Fibroblast of lung (primary cell): ENCODE measurements around the gene HMGXB4. TPM values are rescaled to one million over a fixed set of nuclear protein-coding genes. Genes with fewer than 3 reads are reported as not detected.

Experiments used
- DNase-seq, 2 donors: peaks; one replicate each; pipeline versions ENCODE4 v3.0.0 to v3.0.0-alpha.2; 2010; ENCODE audit warnings: low read depth in 2 of 2
- H2AFZ ChIP-seq: 2 replicates; pipeline ENCODE4 v1.5.1; 2012; ENCODE audit warnings: low read length, control low read depth, inconsistent platforms
- H3K27ac ChIP-seq: 2 replicates; pipeline ENCODE4 v1.5.1; 2011; ENCODE audit warnings: low read length, control low read depth; ENCODE audit not compliant: insufficient read depth
- H3K27me3 ChIP-seq: 2 replicates; pipeline ENCODE4 v1.5.1; 2011; ENCODE audit warnings: mild to moderate bottlenecking, low read length; ENCODE audit not compliant: control insufficient read depth, insufficient read depth
- H3K36me3 ChIP-seq: 2 replicates; pipeline ENCODE4 v1.5.1; 2011; ENCODE audit warnings: low read length; ENCODE audit not compliant: control insufficient read depth, insufficient read depth
- H3K4me1 ChIP-seq: 2 replicates; pipeline ENCODE4 v1.5.1; 2011; ENCODE audit warnings: low read length; ENCODE audit not compliant: control insufficient read depth, insufficient read depth; ENCODE audit errors: extremely low read depth
- H3K4me2 ChIP-seq: 2 replicates; pipeline ENCODE4 v1.5.1; 2011; ENCODE audit warnings: low read length, control low read depth; ENCODE audit not compliant: insufficient read depth; ENCODE audit errors: extremely low read depth
- H3K4me3 ChIP-seq, 4 experiments: fragments of 200-600 bp in 1 of 4; sonication (generic) in 1 of 4; replicated peaks in 1 of 4; 2 replicates each; pipeline ENCODE4 v1.5.1; 2011 to 2016; ENCODE audit warnings: low read length in 4 of 4, low read depth in 3 of 4, mild to moderate bottlenecking in 3 of 4, control low read depth in 2 of 4, inconsistent platforms in 1 of 4, mixed read lengths in 1 of 4; ENCODE audit not compliant: insufficient read depth in 1 of 4; ENCODE audit errors: control extremely low read depth in 1 of 4
- H3K79me2 ChIP-seq: 2 replicates; pipeline ENCODE4 v1.5.1; 2012; ENCODE audit warnings: mild to moderate bottlenecking, low read length, inconsistent platforms; ENCODE audit not compliant: control insufficient read depth, insufficient read depth
- H3K9ac ChIP-seq: 2 replicates; pipeline ENCODE4 v1.5.1; 2011; ENCODE audit warnings: mild to moderate bottlenecking, low read length, control low read depth; ENCODE audit not compliant: insufficient read depth
- H3K9me3 ChIP-seq: 2 replicates; pipeline ENCODE4 v1.5.1; 2012; ENCODE audit warnings: low read depth, low read length; ENCODE audit not compliant: control insufficient read depth, insufficient read depth
- H4K20me1 ChIP-seq: 2 replicates; pipeline ENCODE4 v1.5.1; 2011; ENCODE audit warnings: low read length; ENCODE audit not compliant: control insufficient read depth, insufficient read depth; ENCODE audit errors: extremely low read depth
- EZH2 ChIP-seq: IDR thresholded peaks from 2 replicates; pipeline ENCODE4 v1.5.1; 2012; ENCODE audit warnings: low read length, control low read depth, mild to moderate bottlenecking; ENCODE audit errors: missing control alignments
- polyA plus RNA-seq, 2 donors: library from polyadenylated mRNA; depleted of rRNA in 1 of 2; stranded (reverse) in 1 of 2; unstranded in 1 of 2; fragments of >200 nt; gene quantifications; 2 replicates each; pipeline ENCODE4 v1.2.1, GENCODE V29; 2011 to 2012; ENCODE audit warnings: missing spikeins in 1 of 2
- total RNA-seq: library from RNA; depleted of rRNA; stranded (reverse); fragments of >200 nt; gene quantifications from 2 replicates; pipeline ENCODE4 v1.2.1, GENCODE V29; 2014
- TF ChIP-seq, protein P1 (sequence below), 2 donors: IDR thresholded peaks in 1 of 2; conservative IDR thresholded peaks in 1 of 2; 1 replicate in 1 of 2; 2 replicates in 1 of 2; pipeline ENCODE4 v1.5.1; 2011 to 2012; ENCODE audit warnings: low read length in 2 of 2, control low read depth in 1 of 2, inconsistent platforms in 1 of 2, low read depth in 1 of 2, mild to moderate bottlenecking in 1 of 2

Gene HMGXB4
- total and polyA plus RNA-seq, 2 donors (not counting 1 experiment from before 2014, with no cell fraction given): 17.3 to 31.2 TPM

DNA sequence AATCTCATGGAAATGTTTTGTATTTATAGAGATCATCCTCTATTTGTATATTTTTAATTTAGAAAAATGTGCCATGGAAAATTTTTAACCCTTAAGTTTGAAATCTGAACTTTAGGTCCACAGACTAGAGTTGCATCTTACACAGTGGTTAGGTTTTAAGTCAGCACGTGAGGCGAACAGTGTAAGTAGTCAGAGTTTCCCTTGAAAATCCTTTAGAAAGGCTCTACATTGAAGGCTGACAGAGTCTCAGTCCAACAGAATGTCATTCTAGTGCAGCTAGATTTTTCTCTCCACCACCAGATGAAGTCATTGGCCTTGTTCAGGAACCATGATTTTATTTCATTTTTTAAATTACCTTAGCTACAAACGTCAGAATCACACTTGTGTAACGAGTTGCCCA, 18.7 kb downstream of the HMGXB4 start:
- Histone ChIP-seq H2AFZ (no peak overlapping the region), H3K4me1 (no peaks in the 10 kb centered on the region), H4K20me1 (no peaks in the 10 kb centered on the region), H3K36me3 (no peaks in the 10 kb centered on the region), H3K27me3 (no peaks in the 10 kb centered on the region), H3K4me3 (no peak overlapping the region), H3K9me3 (no peaks in the 10 kb centered on the region), H3K4me2 (no peak overlapping the region), H3K27ac (no peak overlapping the region), H3K9ac (no peak overlapping the region), H3K79me2 (peaks cover 12% of the 10 kb centered on the region)
- TF ChIP-seq EZH2: no peak
- no peak for DNase-seq

GRCh38 chr22:35288116-35288515, 30.8 kb downstream of the HMGXB4 start:
- no peaks in the 10 kb centered on the region for H3K27me3 ChIP-seq
- H3K36me3 ChIP-seq: peaks cover 9% of the 10 kb centered on the region
- no peaks in the 10 kb centered on the region for H4K20me1 ChIP-seq
- H3K27ac ChIP-seq: no peak overlapping the region
- no peak for DNase-seq
- no peak overlapping the region for H3K4me2 ChIP-seq
- TF ChIP-seq EZH2: no peak
- TF ChIP-seq, protein P1, sequence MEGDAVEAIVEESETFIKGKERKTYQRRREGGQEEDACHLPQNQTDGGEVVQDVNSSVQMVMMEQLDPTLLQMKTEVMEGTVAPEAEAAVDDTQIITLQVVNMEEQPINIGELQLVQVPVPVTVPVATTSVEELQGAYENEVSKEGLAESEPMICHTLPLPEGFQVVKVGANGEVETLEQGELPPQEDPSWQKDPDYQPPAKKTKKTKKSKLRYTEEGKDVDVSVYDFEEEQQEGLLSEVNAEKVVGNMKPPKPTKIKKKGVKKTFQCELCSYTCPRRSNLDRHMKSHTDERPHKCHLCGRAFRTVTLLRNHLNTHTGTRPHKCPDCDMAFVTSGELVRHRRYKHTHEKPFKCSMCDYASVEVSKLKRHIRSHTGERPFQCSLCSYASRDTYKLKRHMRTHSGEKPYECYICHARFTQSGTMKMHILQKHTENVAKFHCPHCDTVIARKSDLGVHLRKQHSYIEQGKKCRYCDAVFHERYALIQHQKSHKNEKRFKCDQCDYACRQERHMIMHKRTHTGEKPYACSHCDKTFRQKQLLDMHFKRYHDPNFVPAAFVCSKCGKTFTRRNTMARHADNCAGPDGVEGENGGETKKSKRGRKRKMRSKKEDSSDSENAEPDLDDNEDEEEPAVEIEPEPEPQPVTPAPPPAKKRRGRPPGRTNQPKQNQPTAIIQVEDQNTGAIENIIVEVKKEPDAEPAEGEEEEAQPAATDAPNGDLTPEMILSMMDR (conservative IDR thresholded peaks at IDR 0.05 in 1 of 2, IDR thresholded peaks at IDR 0.05 in 1 of 2; ENCODE audit: low read depth in 1 of 2, low read length in 2 of 2): no peak
- no peaks in the 10 kb centered on the region for H3K79me2 ChIP-seq
- H3K9ac ChIP-seq: no peak overlapping the region
- no peaks in the 10 kb centered on the region for H3K4me1 ChIP-seq
- H3K4me3 ChIP-seq: no peak overlapping the region
- H2AFZ ChIP-seq: no peak overlapping the region
- H3K9me3 ChIP-seq: no peaks in the 10 kb centered on the region

DNA sequence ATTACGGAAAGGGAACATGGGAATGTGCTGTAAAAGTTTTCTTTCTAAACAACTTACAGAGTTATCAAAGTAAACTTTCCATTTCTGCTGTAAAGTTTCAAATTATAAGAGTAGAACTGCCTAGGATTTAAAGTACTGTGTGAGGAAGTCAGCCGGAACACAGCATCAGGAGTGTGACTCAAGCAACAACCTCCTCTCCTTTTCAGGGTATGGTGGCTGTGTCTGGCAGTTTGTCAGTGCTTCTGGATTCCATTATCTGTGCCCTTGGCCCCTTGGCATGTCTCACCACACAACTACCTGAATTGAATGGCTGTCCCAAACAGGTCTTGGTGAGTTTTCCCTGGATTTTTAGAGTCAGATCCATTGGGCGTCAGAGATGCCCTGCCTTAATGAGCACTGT, 35.5 kb downstream of the HMGXB4 start:
- H3K4me2 ChIP-seq: no peak overlapping the region
- no peak overlapping the region for H2AFZ ChIP-seq
- no peak overlapping the region for H3K9ac ChIP-seq
- no peak for TF ChIP-seq EZH2
- TF ChIP-seq, protein P1 (conservative IDR thresholded peaks at IDR 0.05 in 1 of 2, IDR thresholded peaks at IDR 0.05 in 1 of 2; ENCODE audit: low read depth in 1 of 2, low read length in 2 of 2): no peak
- peaks cover 8% of the 10 kb centered on the region for H3K36me3 ChIP-seq
- H3K9me3 ChIP-seq: no peaks in the 10 kb centered on the region
- no peak for DNase-seq
- H4K20me1 ChIP-seq: no peaks in the 10 kb centered on the region
- H3K4me1 ChIP-seq: no peaks in the 10 kb centered on the region
- no peak overlapping the region for H3K27ac ChIP-seq
- H3K79me2 ChIP-seq: no peaks in the 10 kb centered on the region
- H3K4me3 ChIP-seq: no peak overlapping the region
- H3K27me3 ChIP-seq: no peaks in the 10 kb centered on the region
